Stimulated activated CD8-positive, alpha-beta memory T cell treated with anti-CD3 and anti-CD28 coated beads, Interleukin-7, amount 100 ng/mL, for 24 hours (primary cell): Measurements from ENCODE around the gene NPIPB13.
"Not testable (repeated sequence)": the region's sequence is repeated elsewhere in the genome, so short reads cannot be mapped to it uniquely, and the experiment has no call there.

Experiments
- DNase-seq: peaks from one replicate; pipeline ENCODE4 v3.0.0-alpha.2; 2020; ENCODE audit warnings: low read depth

The NPIPB13 gene

DNA sequence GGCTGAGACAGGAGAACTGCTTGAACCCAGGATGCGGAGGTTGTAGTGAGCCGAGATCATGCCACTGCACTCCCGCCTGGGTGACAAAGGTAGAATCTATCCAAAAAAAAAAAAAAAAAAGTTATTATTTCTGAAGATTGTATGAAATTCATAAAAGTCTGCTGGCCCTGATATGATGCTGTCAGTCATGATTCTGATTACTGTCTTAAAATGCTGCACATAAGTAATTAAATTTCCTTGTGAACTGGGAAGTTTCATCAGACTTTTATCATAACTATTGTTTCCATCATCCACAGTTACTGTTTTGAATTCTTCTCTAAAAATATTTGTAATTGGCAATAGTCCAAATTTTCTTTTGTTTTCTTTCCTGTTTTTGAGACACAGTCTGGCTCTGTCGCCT lies at the start of gene NPIPB13:
Gene NPIPB13, minus strand, starts transcription at position 101 of the 400 bp plus-strand sequence. CDS start 2,906 bp downstream, outside the sequence.
- DNase-seq, result not testable (repeated sequence)

DNA sequence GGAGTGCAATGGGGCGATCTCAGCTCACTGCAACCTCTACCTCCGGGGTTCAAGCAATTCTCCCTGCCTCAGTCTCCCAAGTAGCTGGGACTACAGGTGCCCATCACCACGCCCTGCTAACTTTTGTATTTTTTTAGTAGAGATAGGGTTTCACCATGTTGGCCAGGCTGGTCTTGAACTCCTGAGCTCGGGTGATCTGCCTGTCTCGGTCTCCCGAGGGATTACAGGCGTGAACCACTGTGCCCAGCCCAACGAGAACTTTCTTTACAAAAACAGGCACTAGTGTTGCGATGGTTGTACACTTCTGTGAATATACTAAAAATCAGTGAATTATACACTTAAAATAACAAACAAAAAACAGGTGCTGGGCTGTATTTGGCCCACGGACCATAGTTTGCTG lies 34.1 kb upstream of the NPIPB13 start:
- DNase-seq, result not testable (repeated sequence)

DNA sequence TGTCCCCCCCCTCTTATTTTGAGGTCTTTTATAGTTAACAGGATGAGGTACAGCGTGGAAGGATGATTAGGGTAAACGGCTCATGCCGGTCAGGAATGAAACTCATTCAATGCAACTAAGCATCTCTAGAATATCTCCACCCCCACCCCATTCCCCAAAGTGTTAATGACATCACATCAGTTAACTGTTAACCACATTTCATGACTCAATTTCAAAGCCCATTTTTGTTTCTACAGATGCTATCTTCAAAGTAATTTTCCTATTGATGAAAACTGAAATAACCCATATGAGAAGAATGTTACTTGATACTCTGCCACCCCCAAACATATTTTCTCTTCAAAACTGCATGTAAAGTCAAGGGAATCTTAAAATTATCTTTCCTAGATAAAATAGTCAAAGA lies 30.2 kb upstream of the NPIPB13 start:
- DNase-seq, result not testable (repeated sequence)

DNA sequence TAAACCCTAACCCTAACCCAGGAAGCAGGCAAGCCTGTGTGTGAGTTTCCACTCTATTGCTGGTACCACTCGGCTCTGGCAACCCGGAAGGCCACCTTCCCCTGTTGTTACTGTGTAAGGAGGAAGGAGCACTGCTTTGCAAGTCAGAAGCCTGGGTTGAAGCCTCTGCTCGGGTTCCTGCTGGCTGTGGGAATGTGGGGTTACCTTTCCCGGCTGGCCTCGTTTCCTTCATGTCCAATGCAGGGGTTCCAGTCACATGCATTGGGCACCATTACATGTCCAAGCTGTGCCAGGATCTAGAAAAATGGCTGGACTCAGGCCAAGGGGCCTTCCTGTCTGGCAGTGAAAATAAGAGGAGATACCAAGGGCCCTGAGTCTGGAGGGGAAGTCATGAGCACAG lies 31.2 kb downstream of the NPIPB13 start:
- DNase-seq, result not testable (repeated sequence)

DNA sequence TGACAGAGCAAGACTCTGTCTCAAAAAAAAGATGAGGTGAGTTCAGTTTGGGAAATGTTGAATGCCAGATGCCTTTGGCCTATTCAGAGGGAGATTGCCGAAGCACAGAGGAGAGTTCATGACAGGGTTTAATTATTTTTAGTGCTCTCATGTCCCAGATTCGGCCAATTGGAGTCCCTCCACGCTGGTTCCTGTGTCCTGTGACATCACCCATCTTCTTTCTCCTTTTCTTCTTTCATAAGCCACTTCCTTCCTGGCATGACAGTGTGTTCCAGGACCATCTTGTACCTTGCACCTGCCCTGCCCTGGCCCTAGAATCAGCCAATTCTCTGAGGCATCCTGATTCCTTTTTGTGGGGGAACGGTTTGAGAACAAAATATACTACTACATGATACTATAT lies 36.9 kb downstream of the NPIPB13 start:
- DNase-seq, result not testable (repeated sequence)

DNA sequence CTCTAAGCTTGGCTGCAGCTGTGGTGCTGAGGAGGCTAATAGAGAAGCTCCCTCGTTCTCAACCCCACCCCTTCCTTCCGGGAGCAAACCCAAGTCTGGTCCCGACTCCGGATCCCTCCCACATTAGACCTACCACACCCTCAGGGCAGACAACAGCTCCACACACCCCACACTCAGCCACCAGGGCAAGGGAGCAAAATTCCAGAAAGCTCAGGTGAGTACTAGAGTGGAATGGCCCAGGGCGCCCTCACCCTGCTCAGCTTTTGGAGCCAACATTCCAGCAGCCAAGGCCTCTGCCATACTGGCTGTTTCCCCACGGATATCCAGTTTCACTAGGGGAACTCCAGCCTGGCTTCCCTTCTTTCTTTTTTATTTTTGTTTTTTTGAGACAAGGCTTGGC lies 39.2 kb downstream of the NPIPB13 start:
- DNase-seq, result not testable (repeated sequence)

DNA sequence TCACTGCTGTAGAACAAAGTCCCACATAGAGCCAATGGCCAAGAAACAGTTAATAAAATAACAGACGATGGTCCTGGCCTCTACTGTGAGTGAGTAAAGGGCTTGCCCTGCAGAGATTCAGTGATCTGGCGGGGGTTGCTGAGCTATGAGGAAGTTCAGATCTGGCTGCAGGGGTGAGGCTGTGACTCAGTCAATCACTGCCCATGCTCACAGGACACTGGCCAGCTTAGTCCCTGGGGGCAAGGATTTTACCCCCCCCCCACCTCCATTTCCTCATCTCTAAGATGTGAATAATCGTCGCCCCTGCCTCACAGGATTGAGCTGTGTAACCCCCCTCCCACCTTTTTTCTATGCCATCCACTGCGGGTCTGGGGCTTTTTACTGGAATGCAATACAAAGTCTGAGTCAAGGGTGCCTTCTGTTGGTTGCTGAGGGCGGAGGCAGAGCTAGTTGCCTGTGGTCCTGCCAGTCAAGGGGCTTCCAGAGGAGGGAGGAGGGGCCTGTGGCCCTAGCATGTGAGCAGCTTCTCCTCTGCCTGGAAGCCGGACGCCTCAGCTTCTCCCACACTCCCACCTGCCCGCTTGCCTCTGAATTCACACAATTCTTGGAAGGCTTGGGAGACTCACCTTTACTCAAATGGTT lies 41.1 kb downstream of the NPIPB13 start:
- not testable (repeated sequence) for DNase-seq

DNA sequence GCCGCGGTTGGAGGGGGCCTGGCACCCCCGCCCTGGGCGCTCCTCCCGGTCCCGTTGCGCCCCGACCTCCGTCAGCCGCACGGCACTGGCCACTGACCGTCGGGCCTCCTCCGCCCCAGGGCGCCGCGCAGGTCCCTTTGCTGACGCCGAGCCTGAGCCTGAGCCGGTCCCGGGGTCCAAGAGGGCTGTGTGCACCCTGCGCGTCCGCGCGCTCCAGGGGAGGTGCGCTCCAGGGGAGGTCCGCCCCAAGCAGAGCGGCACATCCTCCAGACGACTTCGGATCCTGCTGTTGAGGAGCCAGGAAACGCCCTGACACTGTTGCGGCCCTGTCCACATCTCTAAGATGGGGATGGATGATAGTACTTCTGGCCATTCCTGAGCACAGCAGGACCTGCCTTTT lies 42.0 kb downstream of the NPIPB13 start:
- DNase-seq, result not testable (repeated sequence)

DNA sequence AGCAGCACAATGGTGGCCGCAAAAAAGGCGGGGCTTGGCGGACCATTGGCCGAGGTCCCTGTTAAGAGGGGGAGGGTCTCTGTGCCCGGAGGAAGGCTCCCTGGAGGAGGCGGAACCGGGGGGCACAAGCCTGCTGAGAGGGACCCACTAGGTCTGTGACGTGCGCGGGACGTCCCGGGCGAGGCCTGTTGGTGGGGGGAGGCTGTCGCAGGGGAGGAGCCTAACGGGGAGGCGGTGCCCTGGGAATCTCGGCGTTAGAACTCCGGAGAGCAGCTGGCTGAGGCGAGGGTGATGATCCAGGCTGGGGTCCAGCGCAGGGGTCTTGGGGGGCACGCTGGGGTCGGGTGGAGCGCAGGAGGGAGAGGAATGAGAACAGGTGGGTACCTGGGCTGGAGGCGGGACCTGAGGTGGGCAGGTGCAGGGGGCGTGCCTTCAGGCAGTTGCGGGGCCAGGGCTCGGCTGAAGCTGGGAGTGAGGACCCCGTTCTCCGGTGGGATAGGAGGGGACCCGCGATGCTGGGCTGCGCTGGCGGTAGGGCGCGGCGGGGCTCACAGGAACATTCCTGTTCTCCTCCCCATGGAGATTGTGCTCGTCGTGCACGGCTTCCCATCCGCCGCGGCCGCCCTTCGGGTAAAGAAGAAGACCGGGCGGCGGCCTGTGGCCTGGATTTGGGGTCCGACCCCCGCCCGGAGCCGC lies 42.6 kb downstream of the NPIPB13 start:
- not testable (repeated sequence) for DNase-seq

DNA sequence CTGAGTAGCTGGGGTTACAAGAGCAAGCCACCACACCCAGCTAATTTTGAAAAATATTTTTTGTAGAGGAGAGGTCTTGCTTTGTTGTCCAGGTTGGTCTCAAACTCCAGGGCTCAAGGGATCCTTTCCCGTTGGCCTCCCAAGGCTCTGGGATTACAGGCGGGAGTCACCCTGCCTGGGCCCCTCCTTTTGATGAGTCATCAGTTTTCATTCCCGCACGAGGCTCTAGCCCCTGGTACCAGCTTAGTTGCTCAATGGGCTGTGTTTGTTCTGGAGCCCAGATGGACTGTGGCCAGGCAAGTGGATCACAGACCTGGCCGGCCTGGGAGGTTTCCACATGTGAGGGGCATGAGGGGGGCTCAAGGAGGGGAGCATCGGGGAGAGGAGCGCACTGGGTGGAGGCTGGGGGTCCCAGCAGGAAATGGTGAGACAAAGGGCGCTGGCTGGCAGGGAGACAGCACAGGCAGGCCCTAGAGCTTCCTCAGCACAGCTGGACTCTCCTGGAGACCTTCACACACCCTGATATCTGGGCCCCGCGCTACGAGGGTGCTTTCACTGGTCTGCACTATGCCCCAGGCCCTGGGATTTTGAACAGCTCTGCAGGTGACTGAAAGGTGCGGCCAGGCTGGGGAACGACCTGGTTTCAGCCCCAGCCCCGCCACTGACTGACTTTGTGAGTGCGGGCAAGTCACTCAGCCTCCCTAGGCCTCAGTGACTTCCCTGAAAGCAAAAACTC lies 48.5 kb downstream of the NPIPB13 start:
- DNase-seq, result not testable (repeated sequence)

DNA sequence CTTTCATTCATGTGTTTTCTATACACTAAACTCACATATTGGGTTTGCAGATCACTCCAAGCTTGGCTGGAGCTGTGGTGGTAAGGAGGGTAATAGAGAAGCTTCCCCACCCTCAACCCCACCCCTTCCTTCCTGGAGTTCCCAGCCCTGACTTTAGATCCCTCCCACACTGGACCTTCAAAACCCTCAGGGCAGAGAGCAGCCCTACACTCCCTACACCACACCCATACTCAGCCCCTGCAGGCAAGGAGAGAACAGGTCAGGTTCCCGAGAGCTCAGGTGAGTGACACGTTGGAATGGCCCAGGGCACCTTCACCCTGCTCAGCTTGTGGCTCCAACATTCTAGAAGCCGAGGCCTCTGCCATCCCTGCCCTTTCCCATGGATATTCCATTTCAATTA lies 49.2 kb downstream of the NPIPB13 start, which contains the start of gene SULT1A3:
Gene SULT1A3, plus strand, starts transcription at position 207 of the 400 bp plus-strand sequence. CDS start 1,474 bp downstream, outside the sequence.
- DNase-seq, result not testable (repeated sequence)
